ENCODE data around the gene RNF181. TPM values are rescaled to one million over a fixed set of nuclear protein-coding genes. Genes with fewer than 3 reads are reported as not detected.
A peak's percentile ranks its signal among the peaks of the same experiment; 100 is the strongest.

The RNF181 gene
- total and polyA plus RNA-seq, 2 of the 13 experiments (the other 11 are each of a cell fraction or from before 2014, with no cell fraction given): 224 to 578 TPM

DNA sequence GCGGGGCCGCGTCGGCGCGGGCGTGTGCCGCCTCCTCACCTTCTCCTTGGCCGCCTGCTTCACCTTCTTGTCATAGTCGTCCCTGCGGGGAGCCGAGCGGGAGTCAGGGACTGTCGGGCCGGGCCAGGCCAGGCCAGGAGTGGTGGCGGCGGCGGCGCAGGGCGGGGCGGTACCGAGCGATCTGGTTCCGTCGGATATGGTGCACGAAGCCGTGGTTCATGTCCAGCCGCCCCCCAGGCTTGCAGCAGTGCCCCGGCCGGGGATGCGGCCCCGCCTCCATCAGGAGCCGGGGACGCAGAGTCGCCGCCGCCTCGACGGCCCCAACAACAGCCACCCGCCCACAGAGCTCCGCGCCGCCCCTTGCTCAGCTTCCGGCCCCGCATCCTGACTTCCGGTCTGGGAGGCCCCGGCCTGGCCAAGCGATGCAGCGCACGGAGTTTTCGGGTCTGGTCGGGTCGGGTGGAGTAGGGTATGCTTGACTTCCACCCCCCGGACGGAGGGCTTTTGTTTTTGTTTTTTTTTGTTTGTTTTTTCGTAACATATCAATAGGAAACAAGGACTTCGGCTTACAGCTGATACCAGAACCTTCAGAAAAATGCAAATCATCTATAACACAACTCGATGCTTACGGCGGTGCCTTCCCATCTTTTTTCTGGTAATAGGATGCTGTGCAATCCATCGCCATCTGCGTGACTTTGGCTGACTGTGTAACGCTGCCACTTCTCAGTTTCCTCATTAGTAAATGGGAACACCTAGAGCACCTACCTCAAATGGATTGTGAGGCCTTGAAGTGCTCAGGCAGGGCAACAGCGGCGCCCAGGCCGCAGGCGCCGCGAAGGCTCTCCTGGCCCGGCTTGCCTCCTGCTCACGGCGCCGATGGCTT, 16.4 kb downstream of the RNF181 start, which contains the start of gene C2orf68 (continued):
- TF ChIP-seq, protein P1, sequence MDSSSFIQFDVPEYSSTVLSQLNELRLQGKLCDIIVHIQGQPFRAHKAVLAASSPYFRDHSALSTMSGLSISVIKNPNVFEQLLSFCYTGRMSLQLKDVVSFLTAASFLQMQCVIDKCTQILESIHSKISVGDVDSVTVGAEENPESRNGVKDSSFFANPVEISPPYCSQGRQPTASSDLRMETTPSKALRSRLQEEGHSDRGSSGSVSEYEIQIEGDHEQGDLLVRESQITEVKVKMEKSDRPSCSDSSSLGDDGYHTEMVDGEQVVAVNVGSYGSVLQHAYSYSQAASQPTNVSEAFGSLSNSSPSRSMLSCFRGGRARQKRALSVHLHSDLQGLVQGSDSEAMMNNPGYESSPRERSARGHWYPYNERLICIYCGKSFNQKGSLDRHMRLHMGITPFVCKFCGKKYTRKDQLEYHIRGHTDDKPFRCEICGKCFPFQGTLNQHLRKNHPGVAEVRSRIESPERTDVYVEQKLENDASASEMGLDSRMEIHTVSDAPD (CRISPR knock-in tag; IDR thresholded peaks at IDR 0.05): no peak
- TF ChIP-seq ZNF558 (CRISPR knock-in tag; IDR thresholded peaks at IDR 0.05; ENCODE audit: borderline replicate concordance): peak; percentile 75; the same call in 1 of the 2 replicates
- TF ChIP-seq DMAP1 (CRISPR knock-in tag; IDR thresholded peaks at IDR 0.05): peak; percentile 88
- TF ChIP-seq RFX1 (IDR thresholded peaks at IDR 0.05): no peak
- TF ChIP-seq, protein P2, sequence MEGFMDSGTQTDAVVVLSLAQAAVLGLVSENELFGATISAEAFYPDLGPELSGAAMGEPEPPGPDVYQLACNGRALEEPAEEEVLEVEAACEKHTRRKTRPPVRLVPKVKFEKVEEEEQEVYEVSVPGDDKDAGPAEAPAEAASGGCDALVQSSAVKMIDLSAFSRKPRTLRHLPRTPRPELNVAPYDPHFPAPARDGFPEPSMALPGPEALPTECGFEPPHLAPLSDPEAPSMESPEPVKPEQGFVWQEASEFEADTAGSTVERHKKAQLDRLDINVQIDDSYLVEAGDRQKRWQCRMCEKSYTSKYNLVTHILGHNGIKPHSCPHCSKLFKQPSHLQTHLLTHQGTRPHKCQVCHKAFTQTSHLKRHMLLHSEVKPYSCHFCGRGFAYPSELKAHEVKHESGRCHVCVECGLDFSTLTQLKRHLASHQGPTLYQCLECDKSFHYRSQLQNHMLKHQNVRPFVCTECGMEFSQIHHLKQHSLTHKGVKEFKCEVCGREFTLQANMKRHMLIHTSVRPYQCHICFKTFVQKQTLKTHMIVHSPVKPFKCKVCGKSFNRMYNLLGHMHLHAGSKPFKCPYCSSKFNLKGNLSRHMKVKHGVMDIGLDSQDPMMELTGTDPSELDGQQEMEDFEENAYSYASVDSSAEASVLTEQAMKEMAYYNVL (CRISPR knock-in tag; IDR thresholded peaks at IDR 0.05; ENCODE audit: borderline replicate concordance): peak; percentile 80; the same call in 1 of the 2 replicates
- TF ChIP-seq, protein P3, sequence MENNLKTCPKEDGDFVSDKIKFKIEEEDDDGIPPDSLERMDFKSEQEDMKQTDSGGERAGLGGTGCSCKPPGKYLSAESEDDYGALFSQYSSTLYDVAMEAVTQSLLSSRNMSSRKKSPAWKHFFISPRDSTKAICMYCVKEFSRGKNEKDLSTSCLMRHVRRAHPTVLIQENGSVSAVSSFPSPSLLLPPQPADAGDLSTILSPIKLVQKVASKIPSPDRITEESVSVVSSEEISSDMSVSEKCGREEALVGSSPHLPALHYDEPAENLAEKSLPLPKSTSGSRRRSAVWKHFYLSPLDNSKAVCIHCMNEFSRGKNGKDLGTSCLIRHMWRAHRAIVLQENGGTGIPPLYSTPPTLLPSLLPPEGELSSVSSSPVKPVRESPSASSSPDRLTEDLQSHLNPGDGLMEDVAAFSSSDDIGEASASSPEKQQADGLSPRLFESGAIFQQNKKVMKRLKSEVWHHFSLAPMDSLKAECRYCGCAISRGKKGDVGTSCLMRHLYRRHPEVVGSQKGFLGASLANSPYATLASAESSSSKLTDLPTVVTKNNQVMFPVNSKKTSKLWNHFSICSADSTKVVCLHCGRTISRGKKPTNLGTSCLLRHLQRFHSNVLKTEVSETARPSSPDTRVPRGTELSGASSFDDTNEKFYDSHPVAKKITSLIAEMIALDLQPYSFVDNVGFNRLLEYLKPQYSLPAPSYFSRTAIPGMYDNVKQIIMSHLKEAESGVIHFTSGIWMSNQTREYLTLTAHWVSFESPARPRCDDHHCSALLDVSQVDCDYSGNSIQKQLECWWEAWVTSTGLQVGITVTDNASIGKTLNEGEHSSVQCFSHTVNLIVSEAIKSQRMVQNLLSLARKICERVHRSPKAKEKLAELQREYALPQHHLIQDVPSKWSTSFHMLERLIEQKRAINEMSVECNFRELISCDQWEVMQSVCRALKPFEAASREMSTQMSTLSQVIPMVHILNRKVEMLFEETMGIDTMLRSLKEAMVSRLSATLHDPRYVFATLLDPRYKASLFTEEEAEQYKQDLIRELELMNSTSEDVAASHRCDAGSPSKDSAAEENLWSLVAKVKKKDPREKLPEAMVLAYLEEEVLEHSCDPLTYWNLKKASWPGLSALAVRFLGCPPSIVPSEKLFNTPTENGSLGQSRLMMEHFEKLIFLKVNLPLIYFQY (CRISPR knock-in tag; IDR thresholded peaks at IDR 0.05; ENCODE audit: borderline replicate concordance): peak; percentile 92
- no peak for TF ChIP-seq TBL1XR1 (IDR thresholded peaks at IDR 0.05; ENCODE audit: borderline replicate concordance, low read length, partially characterized antibody)
- TF ChIP-seq SIN3A (IDR thresholded peaks at IDR 0.05; ENCODE audit: borderline replicate concordance, low read depth, low read length): peak; percentile 83; the same call in 1 of the 2 replicates
- TF ChIP-seq ZNF720 (CRISPR knock-in tag; IDR thresholded peaks at IDR 0.05): no peak
- TF ChIP-seq, protein P4, sequence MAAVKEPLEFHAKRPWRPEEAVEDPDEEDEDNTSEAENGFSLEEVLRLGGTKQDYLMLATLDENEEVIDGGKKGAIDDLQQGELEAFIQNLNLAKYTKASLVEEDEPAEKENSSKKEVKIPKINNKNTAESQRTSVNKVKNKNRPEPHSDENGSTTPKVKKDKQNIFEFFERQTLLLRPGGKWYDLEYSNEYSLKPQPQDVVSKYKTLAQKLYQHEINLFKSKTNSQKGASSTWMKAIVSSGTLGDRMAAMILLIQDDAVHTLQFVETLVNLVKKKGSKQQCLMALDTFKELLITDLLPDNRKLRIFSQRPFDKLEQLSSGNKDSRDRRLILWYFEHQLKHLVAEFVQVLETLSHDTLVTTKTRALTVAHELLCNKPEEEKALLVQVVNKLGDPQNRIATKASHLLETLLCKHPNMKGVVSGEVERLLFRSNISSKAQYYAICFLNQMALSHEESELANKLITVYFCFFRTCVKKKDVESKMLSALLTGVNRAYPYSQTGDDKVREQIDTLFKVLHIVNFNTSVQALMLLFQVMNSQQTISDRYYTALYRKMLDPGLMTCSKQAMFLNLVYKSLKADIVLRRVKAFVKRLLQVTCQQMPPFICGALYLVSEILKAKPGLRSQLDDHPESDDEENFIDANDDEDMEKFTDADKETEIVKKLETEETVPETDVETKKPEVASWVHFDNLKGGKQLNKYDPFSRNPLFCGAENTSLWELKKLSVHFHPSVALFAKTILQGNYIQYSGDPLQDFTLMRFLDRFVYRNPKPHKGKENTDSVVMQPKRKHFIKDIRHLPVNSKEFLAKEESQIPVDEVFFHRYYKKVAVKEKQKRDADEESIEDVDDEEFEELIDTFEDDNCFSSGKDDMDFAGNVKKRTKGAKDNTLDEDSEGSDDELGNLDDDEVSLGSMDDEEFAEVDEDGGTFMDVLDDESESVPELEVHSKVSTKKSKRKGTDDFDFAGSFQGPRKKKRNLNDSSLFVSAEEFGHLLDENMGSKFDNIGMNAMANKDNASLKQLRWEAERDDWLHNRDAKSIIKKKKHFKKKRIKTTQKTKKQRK (IDR thresholded peaks at IDR 0.05; ENCODE audit: low read length): no peak
- TF ChIP-seq, protein P5, sequence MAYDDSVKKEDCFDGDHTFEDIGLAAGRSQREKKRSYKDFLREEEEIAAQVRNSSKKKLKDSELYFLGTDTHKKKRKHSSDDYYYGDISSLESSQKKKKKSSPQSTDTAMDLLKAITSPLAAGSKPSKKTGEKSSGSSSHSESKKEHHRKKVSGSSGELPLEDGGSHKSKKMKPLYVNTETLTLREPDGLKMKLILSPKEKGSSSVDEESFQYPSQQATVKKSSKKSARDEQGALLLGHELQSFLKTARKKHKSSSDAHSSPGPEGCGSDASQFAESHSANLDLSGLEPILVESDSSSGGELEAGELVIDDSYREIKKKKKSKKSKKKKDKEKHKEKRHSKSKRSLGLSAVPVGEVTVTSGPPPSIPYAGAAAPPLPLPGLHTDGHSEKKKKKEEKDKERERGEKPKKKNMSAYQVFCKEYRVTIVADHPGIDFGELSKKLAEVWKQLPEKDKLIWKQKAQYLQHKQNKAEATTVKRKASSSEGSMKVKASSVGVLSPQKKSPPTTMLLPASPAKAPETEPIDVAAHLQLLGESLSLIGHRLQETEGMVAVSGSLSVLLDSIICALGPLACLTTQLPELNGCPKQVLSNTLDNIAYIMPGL (CRISPR knock-in tag; IDR thresholded peaks at IDR 0.05; ENCODE audit: borderline replicate concordance in 1 of 2, low read depth in 1 of 2): peak; percentile 84 to 89; a peak in 2 of 4 replicates
- TF ChIP-seq ZNF274 (CRISPR knock-in tag; IDR thresholded peaks at IDR 0.05): no peak
- peak; percentile 59; the same call in 1 of the 2 replicates for TF ChIP-seq ZNF773 (CRISPR knock-in tag; IDR thresholded peaks at IDR 0.05; ENCODE audit: borderline replicate concordance)
- TF ChIP-seq KAT8 (CRISPR knock-in tag; IDR thresholded peaks at IDR 0.05): peak; percentile 97
- TF ChIP-seq ZNF232 (CRISPR knock-in tag; IDR thresholded peaks at IDR 0.05; ENCODE audit: borderline replicate concordance): peak; percentile 38; the same call in 1 of the 2 replicates
